ENCODE measurements around the gene CACNB1. TPM values are rescaled to one million over a fixed set of nuclear protein-coding genes. Genes with fewer than 3 reads are reported as not detected.
"Not testable (repeated sequence)": the region's sequence is repeated elsewhere in the genome, so short reads cannot be mapped to it uniquely, and the experiment has no call there.

Gene CACNB1
- total RNA-seq, 1 experiment from 2014 or later: 9.1 TPM

- no peak for DNase-seq
- Histone ChIP-seq H3K4me2 (ENCODE audit: low read depth, low read length, poor library complexity, severe bottlenecking) (no peak overlapping the region), H3K27ac (ENCODE audit: low read length) (no peak overlapping the region), H4K20me1 (ENCODE audit: insufficient read depth, low read depth, low read length) (peaks cover 9% of the 10 kb centered on the region; the same call in 1 of the 2 replicates), H3K27me3 (ENCODE audit: low read length) (no peaks in the 10 kb centered on the region), H3K9ac (ENCODE audit: low read length) (no peak overlapping the region), H3K9me2 (replicated peaks; ENCODE audit: insufficient read depth, low read length) (no peaks in the 10 kb centered on the region), H3K4me3 (ENCODE audit: low read length) (no peak overlapping the region), H2AFZ (ENCODE audit: low read length) (no peak overlapping the region), H3K9me3 (ENCODE audit: low read length) (no peaks in the 10 kb centered on the region), H3K4me1 (ENCODE audit: low read length) (peaks cover 38% of the 10 kb centered on the region), H3K36me3 (ENCODE audit: insufficient read depth, low read length) (no peaks in the 10 kb centered on the region; the same call in 1 of the 2 replicates), H3K79me2 (ENCODE audit: low read length) (no peaks in the 10 kb centered on the region)
Measured at GRCh38 chr17:39171933-39172332, 25.5 kb downstream of the CACNB1 start.

- no peak overlapping the region for H3K9ac ChIP-seq (ENCODE audit: low read length)
- peaks cover 24% of the 10 kb centered on the region for H3K4me1 ChIP-seq (ENCODE audit: low read length)
- 0 out of 2 replicates have a peak, but pooled peaks cover 5% of the 10 kb centered on the region for H4K20me1 ChIP-seq (ENCODE audit: insufficient read depth, low read depth, low read length)
- no peaks in the 10 kb centered on the region for H3K27me3 ChIP-seq (ENCODE audit: low read length)
- H3K27ac ChIP-seq (ENCODE audit: low read length): no peak overlapping the region
- no peaks in the 10 kb centered on the region for H3K9me3 ChIP-seq (ENCODE audit: low read length)
- no peaks in the 10 kb centered on the region for H3K9me2 ChIP-seq (replicated peaks; ENCODE audit: insufficient read depth, low read length)
- no peak overlapping the region for H2AFZ ChIP-seq (ENCODE audit: low read length)
- H3K79me2 ChIP-seq (ENCODE audit: low read length): no peaks in the 10 kb centered on the region
- H3K4me3 ChIP-seq (ENCODE audit: low read length): no peak overlapping the region
- H3K36me3 ChIP-seq (ENCODE audit: insufficient read depth, low read length): no peaks in the 10 kb centered on the region; the same call in 1 of the 2 replicates
- no peak for DNase-seq
- H3K4me2 ChIP-seq (ENCODE audit: low read depth, low read length, poor library complexity, severe bottlenecking): no peak overlapping the region
Measured at GRCh38 chr17:39170558-39170957, 26.9 kb downstream of the CACNB1 start.

- Histone ChIP-seq H3K36me3 (ENCODE audit: insufficient read depth, low read length) (no peaks in the 10 kb centered on the region; the same call in 1 of the 2 replicates), H3K27me3 (ENCODE audit: low read length) (no peaks in the 10 kb centered on the region), H3K9me3 (ENCODE audit: low read length) (no peaks in the 10 kb centered on the region), H3K27ac (ENCODE audit: low read length) (no peak overlapping the region), H3K4me2 (ENCODE audit: low read depth, low read length, poor library complexity, severe bottlenecking) (no peak overlapping the region), H3K9ac (ENCODE audit: low read length) (no peak overlapping the region), H3K4me3 (ENCODE audit: low read length) (no peak overlapping the region), H3K4me1 (ENCODE audit: low read length) (peaks cover 20% of the 10 kb centered on the region), H2AFZ (ENCODE audit: low read length) (no peak overlapping the region), H3K9me2 (replicated peaks; ENCODE audit: insufficient read depth, low read length) (no peaks in the 10 kb centered on the region), H4K20me1 (ENCODE audit: insufficient read depth, low read depth, low read length) (0 out of 2 replicates have a peak, but pooled peaks cover 5% of the 10 kb centered on the region), H3K79me2 (ENCODE audit: low read length) (no peaks in the 10 kb centered on the region)
- DNase-seq: no peak
Measured at GRCh38 chr17:39170109-39170508, 27.4 kb downstream of the CACNB1 start.

DNA sequence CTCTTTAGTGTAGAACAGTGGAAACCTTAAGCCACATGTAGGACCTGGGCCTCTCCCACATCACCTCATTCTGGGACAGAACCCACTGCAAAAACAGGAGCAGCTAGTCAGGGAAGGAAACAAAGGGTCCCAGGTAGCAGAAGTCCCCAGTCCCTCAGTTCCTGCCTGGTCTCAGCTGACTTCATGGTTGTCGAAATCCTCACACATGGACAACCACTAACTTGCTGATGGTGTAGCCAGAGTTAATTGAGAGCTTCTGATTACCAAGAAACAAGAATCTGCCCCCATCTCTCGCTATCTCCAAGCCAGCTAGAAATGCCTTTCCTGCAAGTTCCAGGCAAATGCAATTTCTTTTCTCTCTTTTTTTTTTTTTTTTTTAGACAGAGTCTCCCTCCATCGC lies 28.0 kb downstream of the CACNB1 start:
- Histone ChIP-seq H3K9me2 (replicated peaks; ENCODE audit: insufficient read depth, low read length) (no peaks in the 10 kb centered on the region), H3K9ac (ENCODE audit: low read length) (no peak overlapping the region), H3K4me1 (ENCODE audit: low read length) (peaks cover 15% of the 10 kb centered on the region), H3K9me3 (ENCODE audit: low read length) (no peaks in the 10 kb centered on the region), H3K27ac (ENCODE audit: low read length) (no peak overlapping the region), H3K4me2 (ENCODE audit: low read depth, low read length, poor library complexity, severe bottlenecking) (no peak overlapping the region), H3K4me3 (ENCODE audit: low read length) (no peak overlapping the region), H3K36me3 (ENCODE audit: insufficient read depth, low read length) (no peaks in the 10 kb centered on the region), H3K27me3 (ENCODE audit: low read length) (no peaks in the 10 kb centered on the region), H2AFZ (ENCODE audit: low read length) (no peak overlapping the region), H4K20me1 (ENCODE audit: insufficient read depth, low read depth, low read length) (0 out of 2 replicates have a peak, but pooled peaks cover 3% of the 10 kb centered on the region), H3K79me2 (ENCODE audit: low read length) (no peaks in the 10 kb centered on the region)
- DNase-seq: no peak

DNA sequence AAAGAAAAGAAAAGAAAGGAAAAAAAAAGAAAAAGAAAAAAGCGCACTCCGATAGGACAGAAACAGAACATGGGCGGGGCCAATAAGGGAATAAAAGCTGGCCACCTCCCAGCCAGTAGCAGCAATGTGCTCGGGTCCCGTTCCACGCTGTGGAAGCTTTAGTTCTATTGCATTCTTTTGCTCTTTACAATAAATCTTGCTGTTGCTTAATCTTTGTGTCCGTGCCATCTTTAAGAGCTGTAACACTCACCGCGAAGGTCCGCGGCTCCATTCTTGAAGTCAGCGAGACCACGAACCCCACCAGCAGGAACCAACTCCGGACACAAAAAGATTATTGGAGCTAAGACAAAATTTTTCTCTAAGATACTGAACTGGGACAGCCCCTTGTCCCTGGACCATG lies 28.4 kb downstream of the CACNB1 start:
- Histone ChIP-seq H3K27me3 (ENCODE audit: low read length) (no peaks in the 10 kb centered on the region), H4K20me1 (ENCODE audit: insufficient read depth, low read depth, low read length) (no peaks in the 10 kb centered on the region), H3K9me2 (replicated peaks; ENCODE audit: insufficient read depth, low read length) (no peaks in the 10 kb centered on the region), H2AFZ (ENCODE audit: low read length) (no peak overlapping the region), H3K27ac (ENCODE audit: low read length) (no peak overlapping the region), H3K36me3 (ENCODE audit: insufficient read depth, low read length) (no peaks in the 10 kb centered on the region), H3K79me2 (ENCODE audit: low read length) (no peaks in the 10 kb centered on the region), H3K9me3 (ENCODE audit: low read length) (no peaks in the 10 kb centered on the region), H3K4me2 (ENCODE audit: low read depth, low read length, poor library complexity, severe bottlenecking) (no peak overlapping the region), H3K4me1 (ENCODE audit: low read length) (peaks cover 15% of the 10 kb centered on the region), H3K4me3 (ENCODE audit: low read length) (no peak overlapping the region), H3K9ac (ENCODE audit: low read length) (no peak overlapping the region)
- DNase-seq: no peak

- not testable (repeated sequence) for H4K20me1 ChIP-seq (ENCODE audit: insufficient read depth, low read depth, low read length)
Measured at GRCh38 chr17:39168503-39168902, 29.0 kb downstream of the CACNB1 start.

GRCh38 chr17:39167476-39167875 lies 30.0 kb downstream of the CACNB1 start:
- no peak for DNase-seq
- no peak overlapping the region for H3K9ac ChIP-seq (ENCODE audit: low read length)
- peaks cover 5% of the 10 kb centered on the region for H3K4me1 ChIP-seq (ENCODE audit: low read length)
- H3K36me3 ChIP-seq (ENCODE audit: insufficient read depth, low read length): no peaks in the 10 kb centered on the region
- H3K27ac ChIP-seq (ENCODE audit: low read length): no peak overlapping the region
- no peak overlapping the region for H3K4me2 ChIP-seq (ENCODE audit: low read depth, low read length, poor library complexity, severe bottlenecking)
- H3K9me2 ChIP-seq (replicated peaks; ENCODE audit: insufficient read depth, low read length): no peaks in the 10 kb centered on the region
- no peak overlapping the region for H2AFZ ChIP-seq (ENCODE audit: low read length)
- no peaks in the 10 kb centered on the region for H3K79me2 ChIP-seq (ENCODE audit: low read length)
- no peaks in the 10 kb centered on the region for H3K9me3 ChIP-seq (ENCODE audit: low read length)
- no peaks in the 10 kb centered on the region for H3K27me3 ChIP-seq (ENCODE audit: low read length)
- no peaks in the 10 kb centered on the region for H4K20me1 ChIP-seq (ENCODE audit: insufficient read depth, low read depth, low read length)
- H3K4me3 ChIP-seq (ENCODE audit: low read length): no peak overlapping the region

More at GRCh38 chr17:39168503-39168902, 29.0 kb downstream of the CACNB1 start:
- not testable (repeated sequence) for H3K9ac ChIP-seq (ENCODE audit: low read length); H3K9me3 ChIP-seq (ENCODE audit: low read length); H3K79me2 ChIP-seq (ENCODE audit: low read length); H3K4me3 ChIP-seq (ENCODE audit: low read length); DNase-seq; H2AFZ ChIP-seq (ENCODE audit: low read length); H3K36me3 ChIP-seq (ENCODE audit: insufficient read depth, low read length); H3K27me3 ChIP-seq (ENCODE audit: low read length); H3K4me2 ChIP-seq (ENCODE audit: low read depth, low read length, poor library complexity, severe bottlenecking); H3K27ac ChIP-seq (ENCODE audit: low read length); H3K4me1 ChIP-seq (ENCODE audit: low read length); H3K9me2 ChIP-seq (replicated peaks; ENCODE audit: insufficient read depth, low read length)

DNA sequence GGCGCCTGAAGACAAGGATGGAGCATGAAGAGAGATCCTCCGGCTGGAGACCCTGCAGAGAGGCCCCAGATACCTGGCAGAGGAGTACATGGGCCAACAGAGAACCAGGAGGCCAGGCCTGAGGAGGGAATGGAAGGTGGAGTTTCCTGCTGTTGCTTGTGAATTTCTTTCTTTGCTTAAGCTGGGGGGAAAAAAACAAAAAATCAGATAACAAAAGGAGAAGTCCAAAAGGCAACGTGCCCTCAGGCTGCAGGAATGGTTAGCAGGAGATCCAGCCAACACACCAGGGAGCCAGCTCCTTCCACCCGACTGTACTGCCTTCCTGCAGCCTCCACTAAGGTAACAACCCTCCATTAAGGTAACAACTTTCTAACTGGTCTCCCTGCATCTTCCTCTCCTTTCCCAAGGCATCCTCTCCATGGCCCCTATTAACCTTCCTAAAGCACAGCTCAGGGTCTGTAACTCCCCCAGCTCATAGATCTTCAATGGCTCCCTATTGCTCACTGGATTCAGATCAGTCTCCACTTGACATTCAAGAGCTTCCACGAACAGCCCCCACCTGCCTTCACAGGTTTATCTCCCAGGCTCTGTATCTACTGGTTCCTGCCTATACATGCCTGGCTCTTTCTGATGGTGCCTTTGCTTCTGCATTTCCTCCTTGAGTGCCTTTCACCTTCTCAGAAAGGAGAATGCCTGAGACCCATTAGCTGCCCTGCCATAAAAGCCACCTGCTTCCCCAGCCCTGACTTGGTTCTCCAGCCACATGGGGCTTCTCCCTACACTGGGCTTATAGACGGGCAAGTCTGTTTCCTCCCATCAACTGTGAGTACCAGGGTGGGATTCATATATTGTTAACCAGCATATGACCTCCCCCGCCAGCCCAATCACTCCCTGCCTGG lies 30.8 kb downstream of the CACNB1 start:
- no peak overlapping the region for H3K27ac ChIP-seq (ENCODE audit: low read length)
- no peaks in the 10 kb centered on the region for H3K9me3 ChIP-seq (ENCODE audit: low read length)

More for the DNA sequence above, 30.8 kb downstream of the CACNB1 start:
- Histone ChIP-seq H3K9me2 (replicated peaks; ENCODE audit: insufficient read depth, low read length) (no peaks in the 10 kb centered on the region), H3K4me3 (ENCODE audit: low read length) (no peak overlapping the region), H3K27me3 (ENCODE audit: low read length) (no peaks in the 10 kb centered on the region), H2AFZ (ENCODE audit: low read length) (no peak overlapping the region), H3K4me1 (ENCODE audit: low read length) (peaks cover 5% of the 10 kb centered on the region), H3K79me2 (ENCODE audit: low read length) (no peaks in the 10 kb centered on the region), H3K36me3 (ENCODE audit: insufficient read depth, low read length) (no peaks in the 10 kb centered on the region), H4K20me1 (ENCODE audit: insufficient read depth, low read depth, low read length) (no peaks in the 10 kb centered on the region), H3K9ac (ENCODE audit: low read length) (no peak overlapping the region), H3K4me2 (ENCODE audit: low read depth, low read length, poor library complexity, severe bottlenecking) (no peak overlapping the region)
- no peak for DNase-seq

Data from Karpas-422 (cell line).